Measurements from ENCODE around the gene LYSMD3. TPM values are rescaled to one million over a fixed set of nuclear protein-coding genes. Genes with fewer than 3 reads are reported as not detected.
"Not testable (repeated sequence)": the region's sequence is repeated elsewhere in the genome, so short reads cannot be mapped to it uniquely, and the experiment has no call there.

LYSMD3 gene
- 7.0 and 9.2 TPM in 2 replicates for total RNA-seq (2014; rRNA removed; shearing (Covaris generic))

DNA sequence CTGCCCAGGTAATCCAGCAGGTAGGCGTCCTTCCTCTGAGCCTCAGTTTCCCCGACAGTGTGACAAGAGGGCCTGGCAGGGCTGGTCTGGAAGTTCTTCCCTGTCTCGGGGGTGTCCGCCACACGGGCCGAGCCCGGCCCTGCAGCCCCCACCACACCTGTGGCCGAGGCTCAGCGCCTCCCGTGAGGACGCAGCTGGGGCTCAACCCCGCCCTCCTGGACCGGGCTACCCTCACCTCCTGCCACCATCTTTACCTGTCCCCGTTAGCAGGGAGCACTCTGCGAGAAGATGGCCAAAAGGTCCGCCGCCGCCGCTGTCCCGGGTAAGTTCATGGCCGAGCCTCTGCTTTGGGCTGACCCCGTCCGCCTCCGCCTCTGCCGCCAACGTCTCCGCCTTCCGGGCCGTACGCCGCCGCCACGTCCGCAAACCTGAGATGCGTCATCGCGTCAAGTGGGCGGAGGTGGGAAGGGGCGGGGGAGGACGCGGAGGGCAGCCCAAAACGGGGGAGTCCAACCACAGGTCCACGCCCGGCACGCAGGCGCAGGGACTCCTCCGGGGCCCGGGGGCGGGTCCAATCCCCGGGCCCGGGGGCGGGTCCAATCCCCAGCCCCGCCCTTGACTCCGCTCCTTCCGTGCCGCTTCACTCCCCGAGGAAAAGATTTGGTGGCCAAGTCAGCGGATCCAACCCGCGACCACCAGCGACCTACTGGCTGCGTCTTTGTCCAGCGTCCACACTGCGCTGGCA lies at the start of gene LYSMD3:
Gene LYSMD3 (minus strand): TSS at position 391 of the 745 bp plus-strand sequence. CDS start 4,295 bp downstream, outside the sequence.
- H3K4me3 ChIP-seq (ENCODE audit: insufficient read depth, low read depth, low read length) = peak within 1 kb of the TSS; percentile 89
- DNase-seq = peak; percentile 98
- no peaks in the 10 kb centered on the region; the same call in 1 of the 2 replicates for H3K36me3 ChIP-seq (replicated peaks; ENCODE audit: control insufficient read depth, insufficient read depth, low read length)
- H3K27me3 ChIP-seq (ENCODE audit: control insufficient read depth, insufficient read depth, low read length) = no peaks in the 10 kb centered on the region

DNA sequence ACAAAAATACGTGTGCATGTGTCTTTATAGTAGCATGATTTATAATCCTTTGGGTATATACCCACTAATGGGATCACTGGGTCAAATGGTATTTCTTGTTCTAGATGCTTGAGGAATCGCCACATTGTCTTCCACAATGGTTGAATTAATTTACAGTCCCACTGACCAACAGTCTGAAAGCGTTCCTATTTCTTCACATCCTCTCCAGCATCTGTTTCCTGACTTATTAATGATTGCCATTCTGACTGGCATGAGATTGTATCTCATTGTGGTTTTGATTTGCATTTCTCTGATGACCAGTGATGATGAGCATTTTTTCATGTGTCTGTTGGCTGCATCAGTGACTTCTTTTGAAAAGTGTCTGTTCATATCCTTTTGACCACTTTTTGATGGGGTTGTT lies 47.2 kb upstream of the LYSMD3 start:
- H3K4me3 ChIP-seq (ENCODE audit: insufficient read depth, low read depth, low read length); H3K36me3 ChIP-seq (replicated peaks; ENCODE audit: control insufficient read depth, insufficient read depth, low read length); DNase-seq; H3K27me3 ChIP-seq (ENCODE audit: control insufficient read depth, insufficient read depth, low read length): not testable (repeated sequence)

DNA sequence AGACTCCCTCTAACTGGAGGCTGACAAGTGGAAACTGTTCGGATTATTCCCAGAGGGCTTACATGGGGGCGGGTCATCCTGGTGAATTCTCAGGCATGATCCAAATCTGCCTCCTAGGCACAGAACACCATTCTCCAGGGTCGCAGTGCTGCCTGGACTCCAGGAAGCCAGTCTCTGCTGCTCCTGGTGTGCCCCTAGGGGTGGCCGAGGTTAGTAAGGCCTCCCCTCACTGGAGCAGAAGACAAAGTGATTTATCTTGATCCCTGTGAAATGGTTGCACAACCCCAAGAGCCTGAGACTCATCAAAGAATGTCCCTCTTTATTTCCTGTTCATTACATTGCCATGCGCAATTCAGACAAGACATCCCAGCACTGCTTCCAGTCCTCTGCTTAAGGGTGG lies 46.3 kb upstream of the LYSMD3 start:
- DNase-seq = no peak
- Histone ChIP-seq H3K36me3 (replicated peaks; ENCODE audit: control insufficient read depth, insufficient read depth, low read length) (no peaks in the 10 kb centered on the region), H3K4me3 (ENCODE audit: insufficient read depth, low read depth, low read length) (no peak overlapping the region), H3K27me3 (ENCODE audit: control insufficient read depth, insufficient read depth, low read length) (no peaks in the 10 kb centered on the region)

DNA sequence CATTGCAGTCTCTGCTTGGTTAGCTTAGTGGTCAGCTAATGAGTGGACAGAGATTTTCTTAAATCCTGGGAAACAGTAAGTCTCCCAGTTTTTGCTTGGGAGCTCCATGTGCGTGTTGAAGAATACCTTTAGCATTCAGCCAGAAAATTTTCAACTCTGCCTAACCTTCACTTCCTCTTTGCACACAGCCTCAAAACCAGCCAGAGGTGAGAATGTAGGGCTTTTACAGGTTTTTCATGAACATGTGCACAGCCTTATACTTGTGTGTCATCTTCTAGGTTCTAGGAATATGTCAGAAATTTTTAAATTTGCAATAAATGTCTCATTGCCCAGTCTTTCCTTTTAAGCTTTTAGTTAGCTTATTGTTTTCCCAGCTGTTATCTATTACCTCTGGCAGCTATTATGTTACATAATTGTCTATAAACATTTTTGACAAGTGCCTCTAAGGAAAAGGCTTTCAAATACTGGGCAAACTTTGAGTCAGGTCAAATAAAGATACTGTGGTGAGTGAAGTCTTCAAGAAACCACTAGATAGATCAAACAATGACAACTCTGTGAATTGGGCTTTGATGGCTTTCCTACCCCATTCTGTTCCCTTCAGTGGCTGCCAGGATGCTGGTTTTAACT lies 41.9 kb upstream of the LYSMD3 start:
- DNase-seq = no peak
- Histone ChIP-seq H3K4me3 (ENCODE audit: insufficient read depth, low read depth, low read length) (no peak overlapping the region), H3K27me3 (ENCODE audit: control insufficient read depth, insufficient read depth, low read length) (no peaks in the 10 kb centered on the region), H3K36me3 (replicated peaks; ENCODE audit: control insufficient read depth, insufficient read depth, low read length) (no peaks in the 10 kb centered on the region)

DNA sequence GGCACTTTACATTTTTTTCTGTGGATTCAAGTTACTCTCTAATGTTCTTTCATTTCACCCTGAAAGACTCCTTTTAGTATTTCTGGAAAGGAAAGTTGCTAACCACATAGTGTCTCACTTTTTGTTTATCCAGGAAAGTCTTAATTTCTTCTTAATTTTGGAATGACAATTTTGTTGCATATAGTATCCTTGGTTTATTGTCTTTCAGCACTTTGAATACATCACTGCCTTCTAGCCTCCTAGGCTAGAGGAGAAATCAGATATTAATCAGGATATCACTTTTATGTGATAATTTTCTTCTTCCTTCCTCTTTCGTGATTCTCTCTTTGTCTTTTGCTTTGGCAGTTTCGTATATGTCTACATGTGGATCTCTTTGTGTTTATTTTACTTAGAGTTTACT lies 40.6 kb upstream of the LYSMD3 start:
- no peak for DNase-seq
- Histone ChIP-seq H3K36me3 (replicated peaks; ENCODE audit: control insufficient read depth, insufficient read depth, low read length) (no peaks in the 10 kb centered on the region), H3K27me3 (ENCODE audit: control insufficient read depth, insufficient read depth, low read length) (no peaks in the 10 kb centered on the region), H3K4me3 (ENCODE audit: insufficient read depth, low read depth, low read length) (no peak overlapping the region)

DNA sequence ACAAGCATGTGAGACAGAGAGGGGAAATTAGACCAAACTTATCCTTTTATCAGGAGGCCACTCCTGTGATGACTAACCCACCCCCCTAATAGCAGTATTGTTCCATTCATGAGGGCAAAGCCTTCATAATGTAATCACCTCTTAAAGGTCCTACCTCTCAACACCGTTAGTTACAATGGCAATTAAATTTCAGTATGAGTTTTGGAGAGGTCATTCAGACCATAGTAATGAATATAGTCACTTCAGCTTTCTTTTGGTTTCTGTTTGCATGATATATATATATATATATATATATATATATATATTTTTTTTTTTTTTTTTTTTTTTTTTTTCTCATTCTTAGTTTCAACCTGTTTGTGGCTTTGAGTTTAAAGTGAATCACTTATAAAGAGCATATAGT lies 39.7 kb upstream of the LYSMD3 start:
- no peak for DNase-seq
- no peaks in the 10 kb centered on the region for H3K27me3 ChIP-seq (ENCODE audit: control insufficient read depth, insufficient read depth, low read length)
- no peak overlapping the region for H3K4me3 ChIP-seq (ENCODE audit: insufficient read depth, low read depth, low read length)
- no peaks in the 10 kb centered on the region for H3K36me3 ChIP-seq (replicated peaks; ENCODE audit: control insufficient read depth, insufficient read depth, low read length)

DNA sequence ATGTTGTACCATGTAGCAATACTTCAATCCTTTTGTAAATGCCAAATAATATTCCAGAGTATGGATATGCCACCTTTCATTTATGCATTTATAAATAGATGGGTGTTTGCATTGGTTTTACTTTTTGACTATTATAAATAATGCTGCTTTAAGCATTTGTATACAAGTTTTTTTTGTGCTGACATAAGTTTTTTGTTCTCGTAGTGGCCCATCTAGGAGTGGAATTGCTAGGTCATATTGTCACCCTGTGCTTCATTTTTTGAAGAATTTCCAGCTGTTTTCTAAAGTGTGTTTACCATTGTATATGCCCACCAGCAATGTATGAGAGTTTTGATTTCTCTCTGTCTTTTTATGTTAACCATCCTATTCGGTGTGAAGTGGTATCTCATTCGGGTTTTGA lies 36.1 kb upstream of the LYSMD3 start:
- Histone ChIP-seq H3K4me3 (ENCODE audit: insufficient read depth, low read depth, low read length) (no peak overlapping the region), H3K36me3 (replicated peaks; ENCODE audit: control insufficient read depth, insufficient read depth, low read length) (no peaks in the 10 kb centered on the region), H3K27me3 (ENCODE audit: control insufficient read depth, insufficient read depth, low read length) (no peaks in the 10 kb centered on the region)
- DNase-seq = no peak

DNA sequence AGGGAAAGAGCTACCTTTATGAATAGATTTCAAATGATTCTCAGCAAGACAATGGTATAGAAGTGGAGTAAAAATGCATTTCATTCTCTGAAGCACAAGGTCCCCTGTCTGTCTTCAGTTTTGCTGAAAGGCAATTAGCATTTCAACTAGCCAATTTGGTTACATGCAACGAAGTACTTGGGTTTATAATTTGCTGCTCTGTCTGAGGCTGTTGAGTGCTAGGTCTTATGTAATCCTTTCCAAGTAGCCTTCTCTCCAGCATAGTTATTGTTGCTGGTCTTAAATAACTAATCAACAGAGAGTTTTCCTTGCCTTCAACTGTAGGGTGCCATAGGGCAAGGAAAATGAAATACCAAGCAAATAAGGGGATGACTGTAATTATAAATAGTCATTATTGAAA lies 33.7 kb upstream of the LYSMD3 start:
- Histone ChIP-seq H3K27me3 (ENCODE audit: control insufficient read depth, insufficient read depth, low read length) (no peaks in the 10 kb centered on the region), H3K4me3 (ENCODE audit: insufficient read depth, low read depth, low read length) (no peak overlapping the region), H3K36me3 (replicated peaks; ENCODE audit: control insufficient read depth, insufficient read depth, low read length) (no peaks in the 10 kb centered on the region)
- DNase-seq = no peak

DNA sequence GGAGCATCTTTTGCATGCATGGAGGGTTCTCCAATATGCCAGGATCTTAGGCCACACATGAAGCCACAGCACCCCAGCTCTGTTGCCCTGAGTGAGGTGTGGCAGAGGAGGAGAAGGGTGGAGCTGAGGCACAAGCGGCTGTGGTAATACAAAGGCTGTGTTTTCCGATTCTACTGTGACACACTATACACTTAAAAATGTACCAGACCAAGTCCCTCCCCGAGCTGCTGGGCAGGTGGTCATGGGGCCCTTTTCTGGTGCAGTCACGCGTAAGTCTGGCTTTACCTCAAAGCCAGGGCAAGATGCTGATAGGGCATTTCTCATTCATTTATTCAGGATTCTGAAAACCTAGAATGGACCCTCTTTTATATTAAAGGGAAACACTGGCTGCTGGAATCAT lies 33.0 kb upstream of the LYSMD3 start:
- H3K27me3 ChIP-seq (ENCODE audit: control insufficient read depth, insufficient read depth, low read length) = no peaks in the 10 kb centered on the region
- no peak overlapping the region for H3K4me3 ChIP-seq (ENCODE audit: insufficient read depth, low read depth, low read length)
- no peaks in the 10 kb centered on the region for H3K36me3 ChIP-seq (replicated peaks; ENCODE audit: control insufficient read depth, insufficient read depth, low read length)
- no peak for DNase-seq

DNA sequence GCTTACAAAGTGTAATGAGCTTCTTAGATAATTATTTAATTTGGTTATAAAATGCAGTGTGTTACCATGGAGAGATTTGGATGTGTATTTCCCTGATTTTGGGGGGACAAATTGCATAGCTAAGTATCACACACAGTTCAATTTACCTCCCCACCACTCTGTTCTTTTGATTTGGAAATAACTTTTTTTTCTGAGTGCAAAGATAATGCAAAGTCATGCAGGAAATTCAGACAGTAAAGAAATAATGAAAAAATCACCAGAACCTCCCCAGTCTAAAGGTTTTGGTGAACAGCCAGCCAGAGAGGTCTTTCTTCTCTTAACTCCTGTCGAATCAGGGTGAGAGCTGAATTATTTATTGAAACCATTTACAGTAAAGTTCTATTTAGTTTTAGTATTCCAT lies 32.4 kb upstream of the LYSMD3 start:
- Histone ChIP-seq H3K27me3 (ENCODE audit: control insufficient read depth, insufficient read depth, low read length) (no peaks in the 10 kb centered on the region), H3K4me3 (ENCODE audit: insufficient read depth, low read depth, low read length) (no peak overlapping the region), H3K36me3 (replicated peaks; ENCODE audit: control insufficient read depth, insufficient read depth, low read length) (no peaks in the 10 kb centered on the region)
- DNase-seq = no peak

DNA sequence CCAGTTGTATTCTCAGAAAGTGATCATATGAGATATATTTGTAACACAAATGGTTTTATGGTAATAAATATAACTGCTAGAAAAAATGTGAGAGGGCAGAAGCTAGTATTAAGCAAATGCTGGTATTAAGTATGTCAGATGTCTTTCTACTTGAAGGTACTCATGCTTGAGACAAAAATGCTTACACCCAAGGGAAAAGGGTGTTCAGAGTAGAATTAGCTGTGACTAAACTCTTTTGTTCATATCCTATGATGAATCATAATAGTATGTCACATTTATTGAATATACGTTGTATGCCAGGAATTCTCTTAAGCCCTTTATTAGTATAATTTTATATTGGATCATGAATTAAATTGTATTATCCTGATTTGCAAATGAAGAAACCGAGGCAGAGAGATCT lies 31.4 kb upstream of the LYSMD3 start:
- Histone ChIP-seq H3K4me3 (ENCODE audit: insufficient read depth, low read depth, low read length) (no peak overlapping the region), H3K27me3 (ENCODE audit: control insufficient read depth, insufficient read depth, low read length) (no peaks in the 10 kb centered on the region), H3K36me3 (replicated peaks; ENCODE audit: control insufficient read depth, insufficient read depth, low read length) (no peaks in the 10 kb centered on the region)
- no peak for DNase-seq

DNA sequence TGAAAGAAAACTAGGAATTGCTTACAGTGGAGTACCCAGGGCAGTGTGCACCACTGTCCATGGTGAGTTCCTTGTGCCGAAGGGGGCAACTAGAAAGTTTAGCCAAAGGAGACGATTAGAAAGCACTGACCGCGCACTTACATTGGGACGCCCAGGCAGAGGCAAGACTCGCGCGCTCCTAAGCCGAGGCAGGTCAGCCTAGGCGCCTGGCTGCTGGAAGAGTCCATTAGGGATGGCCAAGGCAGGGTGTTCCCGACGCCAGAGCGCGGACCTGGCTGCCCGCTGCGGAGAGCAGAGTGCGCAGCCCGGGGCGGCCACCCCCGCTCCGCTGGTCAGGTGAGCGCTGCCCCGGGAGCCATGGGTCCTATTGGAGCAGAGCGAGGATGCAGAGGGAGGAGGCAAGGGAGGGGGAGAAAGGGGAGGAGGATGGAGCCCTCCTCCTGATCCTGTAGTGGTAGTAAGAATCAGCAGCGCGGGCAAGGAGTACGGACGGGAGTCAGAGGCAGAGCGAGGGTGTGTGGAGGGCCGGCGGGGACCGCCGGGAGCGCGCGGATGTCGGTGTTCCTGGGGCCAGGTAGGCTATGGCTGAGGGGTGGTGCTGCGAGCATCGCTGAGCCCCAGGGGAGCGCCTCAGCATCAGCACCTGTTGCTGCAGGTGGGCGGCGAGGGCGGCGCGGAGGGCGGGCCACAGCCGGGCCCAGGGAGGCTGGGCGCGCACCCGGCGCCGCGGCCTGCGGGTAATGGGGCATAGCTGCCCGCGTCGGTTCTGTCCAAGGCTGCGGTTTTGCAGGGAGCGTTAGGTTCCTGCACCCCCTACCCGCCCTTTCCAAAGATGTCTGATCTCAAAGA lies 29.2 kb upstream of the LYSMD3 start, which contains the start of gene ADGRV1:
Gene ADGRV1 (plus strand): TSS at position 454 of the 849 bp plus-strand sequence. CDS start 99 bp downstream, at position 553.
- Histone ChIP-seq H3K27me3 (ENCODE audit: control insufficient read depth, insufficient read depth, low read length) (no peaks in the 10 kb centered on the region), H3K36me3 (replicated peaks; ENCODE audit: control insufficient read depth, insufficient read depth, low read length) (no peaks in the 10 kb centered on the region), H3K4me3 (ENCODE audit: insufficient read depth, low read depth, low read length) (peak within 1 kb of the TSS; percentile 82)
- peak; percentile 95 for DNase-seq

DNA sequence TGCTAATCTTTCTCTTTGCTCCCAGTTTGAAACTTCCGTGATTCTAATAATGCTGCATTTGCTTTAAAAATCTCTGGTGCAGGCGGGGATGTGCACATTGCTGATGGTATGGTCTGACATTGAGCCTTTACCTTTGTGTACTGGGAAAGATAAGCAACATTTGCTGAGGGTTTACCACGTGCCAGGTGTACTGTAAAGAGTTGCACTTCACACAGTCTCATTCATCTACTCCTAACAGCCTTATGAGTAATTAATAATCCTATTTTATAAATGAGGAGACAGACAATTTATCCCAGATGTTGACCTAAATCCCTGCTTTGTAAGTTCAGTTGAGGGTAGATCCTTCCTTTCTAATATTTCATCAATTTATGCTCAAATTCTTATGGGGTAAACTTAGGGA lies 28.5 kb upstream of the LYSMD3 start:
- Histone ChIP-seq H3K4me3 (ENCODE audit: insufficient read depth, low read depth, low read length) (peak overlapping the region; percentile 82), H3K36me3 (replicated peaks; ENCODE audit: control insufficient read depth, insufficient read depth, low read length) (no peaks in the 10 kb centered on the region), H3K27me3 (ENCODE audit: control insufficient read depth, insufficient read depth, low read length) (no peaks in the 10 kb centered on the region)
- no peak for DNase-seq

DNA sequence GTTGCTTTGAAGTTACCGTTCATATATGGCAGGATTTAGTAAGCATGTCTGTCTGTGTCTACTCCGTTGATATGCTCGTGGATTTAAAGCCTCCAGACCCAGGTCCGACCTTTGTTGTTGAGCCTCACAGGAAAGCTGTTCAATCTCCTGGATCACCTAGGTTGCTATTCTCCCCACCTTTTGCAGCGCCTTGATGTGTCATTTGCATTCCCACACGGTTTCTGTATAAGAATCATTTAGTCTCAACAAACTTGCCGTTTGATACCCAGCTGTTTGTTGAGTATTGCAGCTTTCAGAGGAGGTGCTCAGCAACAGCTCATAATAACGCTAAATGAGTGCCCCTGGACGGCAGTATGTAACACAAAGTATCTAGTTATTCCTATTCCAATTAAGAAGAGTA lies 28.0 kb upstream of the LYSMD3 start:
- Histone ChIP-seq H3K4me3 (ENCODE audit: insufficient read depth, low read depth, low read length) (peak overlapping the region; percentile 82), H3K27me3 (ENCODE audit: control insufficient read depth, insufficient read depth, low read length) (no peaks in the 10 kb centered on the region), H3K36me3 (replicated peaks; ENCODE audit: control insufficient read depth, insufficient read depth, low read length) (no peaks in the 10 kb centered on the region)
- DNase-seq = no peak

DNA sequence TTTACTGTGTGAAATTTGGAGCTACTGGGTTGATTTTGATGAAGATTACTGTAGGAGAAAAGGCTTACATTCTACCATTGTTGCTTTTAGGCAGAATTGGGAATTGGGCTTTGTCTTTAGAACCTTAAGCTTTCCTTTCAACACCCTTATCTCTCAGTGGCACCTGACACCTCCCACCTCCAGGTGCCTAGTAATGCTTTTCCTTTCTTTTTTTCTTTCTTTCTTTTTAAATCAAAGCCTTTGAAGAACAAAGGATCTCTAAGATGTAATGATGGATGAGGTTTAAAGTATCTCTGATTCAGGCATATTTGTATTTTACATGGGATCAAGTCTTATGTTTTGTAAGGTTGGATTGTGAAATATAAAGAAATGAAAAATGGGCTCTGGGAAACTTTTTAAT lies 26.3 kb upstream of the LYSMD3 start:
- H3K27me3 ChIP-seq (ENCODE audit: control insufficient read depth, insufficient read depth, low read length) = no peaks in the 10 kb centered on the region
- H3K36me3 ChIP-seq (replicated peaks; ENCODE audit: control insufficient read depth, insufficient read depth, low read length) = no peaks in the 10 kb centered on the region
- H3K4me3 ChIP-seq (ENCODE audit: insufficient read depth, low read depth, low read length) = no peak overlapping the region
- DNase-seq = no peak
